HG02571 (cell line): ENCODE results near the gene WDR41.

Experiments used
- ATAC-seq: cut with Tn5 transposase; IDR thresholded peaks from one replicate; pipeline ENCODE4 v1.9.1; 2021; ENCODE audit warnings: mild to moderate bottlenecking, moderate library complexity; ENCODE audit not compliant: unreplicated experiment

Gene WDR41

GRCh38 chr5:77449277-77449676 lies 42.8 kb downstream of the WDR41 start:
- ATAC-seq = no peak

DNA sequence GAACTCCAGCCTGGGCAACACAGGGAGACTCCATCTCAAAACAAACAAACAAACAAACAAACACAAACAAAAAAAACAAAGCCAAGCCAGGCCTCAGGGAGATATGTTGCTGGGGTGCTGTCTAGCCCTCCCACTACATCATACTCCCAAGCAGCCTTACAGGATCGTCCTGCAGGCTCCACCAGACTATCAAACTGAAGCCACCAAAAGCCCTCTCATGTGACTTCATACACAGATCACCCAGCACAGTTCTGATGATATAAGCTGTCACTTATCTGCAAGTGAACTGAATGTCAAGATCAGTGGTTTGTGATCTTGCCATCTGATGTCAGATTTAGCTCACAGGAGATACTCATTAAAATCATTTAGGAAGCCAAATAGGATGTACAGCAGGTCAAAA lies 43.3 kb downstream of the WDR41 start:
- no peak for ATAC-seq

- ATAC-seq = no peak
Measured at GRCh38 chr5:77444356-77444755, 47.8 kb downstream of the WDR41 start.

- no peak for ATAC-seq
Measured at GRCh38 chr5:77443670-77444069, 48.4 kb downstream of the WDR41 start.

DNA sequence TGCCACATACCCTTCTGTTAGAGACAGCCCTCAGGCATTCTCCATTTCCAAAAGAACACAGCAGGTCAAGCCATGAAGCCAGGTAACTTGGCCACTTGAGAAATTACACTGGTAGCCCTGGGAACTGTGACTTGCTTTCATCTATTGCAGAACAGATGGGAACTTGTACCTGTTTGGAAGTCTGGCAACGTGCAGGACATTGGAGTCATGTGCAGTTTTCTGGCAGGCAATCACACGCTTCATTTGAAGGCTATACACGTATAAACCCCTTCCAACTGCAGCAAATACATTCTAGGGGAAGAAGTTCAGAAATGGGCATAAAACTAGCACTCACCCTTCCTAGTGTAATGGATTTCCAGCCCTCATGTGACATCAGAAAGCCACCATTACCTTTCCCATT lies 54.0 kb downstream of the WDR41 start:
- no peak for ATAC-seq

- ATAC-seq = no peak
Measured at GRCh38 chr5:77437194-77437593, 54.9 kb downstream of the WDR41 start.

DNA sequence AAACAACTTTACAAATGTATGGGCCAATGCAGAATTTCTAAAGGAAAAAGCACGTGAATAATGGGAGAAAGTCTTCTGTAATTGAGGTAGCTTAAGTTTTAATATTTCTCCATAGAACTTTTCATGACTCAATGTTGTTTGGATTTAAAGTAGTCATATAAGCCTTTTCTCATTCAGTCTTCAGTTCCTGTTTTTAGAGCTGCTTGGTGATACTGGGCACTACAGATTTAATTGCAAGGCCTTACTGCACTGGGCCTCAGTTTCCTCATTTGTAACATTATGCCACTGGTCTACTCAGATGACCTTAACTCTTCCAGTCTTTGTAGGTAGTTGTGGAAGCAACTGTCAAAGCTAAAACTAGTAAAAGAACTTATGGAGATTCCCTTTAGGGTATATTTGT lies 60.4 kb downstream of the WDR41 start:
- no peak for ATAC-seq

DNA sequence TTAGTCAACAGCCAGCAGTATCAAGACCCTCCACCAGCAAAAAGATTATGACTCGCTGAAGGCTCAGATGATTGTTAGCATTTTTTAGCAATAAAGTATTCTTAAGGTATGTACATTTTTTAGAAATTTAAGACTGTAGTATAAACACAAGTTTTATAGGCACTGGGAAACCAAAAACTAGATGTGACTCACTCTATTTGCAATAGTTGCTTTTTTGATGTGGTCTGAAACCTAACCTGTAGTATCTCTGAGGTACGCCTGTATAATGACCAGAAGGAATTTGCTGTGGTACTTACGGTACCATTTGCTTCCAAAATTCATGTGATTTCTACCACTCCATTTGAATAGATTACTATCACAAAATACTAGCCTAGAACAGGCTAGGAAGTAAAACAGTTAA lies 60.8 kb downstream of the WDR41 start:
- no peak for ATAC-seq

- no peak for ATAC-seq
Measured at GRCh38 chr5:77430726-77431125, 61.4 kb downstream of the WDR41 start.

- no peak for ATAC-seq
Measured at GRCh38 chr5:77428526-77428925, 63.6 kb downstream of the WDR41 start.

GRCh38 chr5:77427998-77428397 lies 64.1 kb downstream of the WDR41 start:
- no peak for ATAC-seq

GRCh38 chr5:77426670-77427069 lies 65.4 kb downstream of the WDR41 start:
- ATAC-seq = no peak

DNA sequence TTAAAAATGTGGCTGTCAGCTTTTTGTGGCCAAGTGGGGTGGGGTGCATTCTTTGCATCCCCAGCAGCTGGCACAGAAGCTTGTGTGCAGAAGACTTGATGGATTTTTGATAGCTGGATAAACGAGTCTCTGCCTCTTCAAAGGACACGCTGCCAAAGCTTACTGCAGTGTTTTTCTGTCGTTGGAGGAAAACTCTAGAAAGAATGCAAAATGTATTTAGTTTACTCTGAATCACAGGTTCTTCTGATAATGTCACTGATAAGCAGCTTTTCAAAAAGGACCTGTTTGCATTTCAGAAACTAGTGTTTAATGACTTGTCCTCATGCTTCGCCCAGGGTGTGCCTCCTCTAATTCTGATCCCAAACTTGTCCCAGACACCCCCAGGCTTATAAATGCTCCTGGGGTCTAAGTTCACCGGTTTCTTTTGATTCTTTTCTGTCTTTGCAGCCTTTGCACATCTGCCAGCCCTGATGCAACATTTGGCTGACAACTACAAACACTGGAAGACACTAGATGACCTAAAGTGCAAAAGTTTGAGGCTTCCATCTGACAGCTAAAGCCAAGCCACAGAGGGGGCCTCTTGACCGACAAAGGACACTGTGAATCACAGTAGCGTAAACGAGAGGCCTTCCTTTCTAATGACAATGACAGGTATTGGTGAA lies 66.0 kb downstream of the WDR41 start:
- no peak for ATAC-seq

GRCh38 chr5:77425420-77425819 lies 66.7 kb downstream of the WDR41 start:
- no peak for ATAC-seq

GRCh38 chr5:77424921-77425320 lies 67.2 kb downstream of the WDR41 start:
- ATAC-seq = no peak

GRCh38 chr5:77423022-77423750 lies 68.9 kb downstream of the WDR41 start:
- no peak for ATAC-seq

DNA sequence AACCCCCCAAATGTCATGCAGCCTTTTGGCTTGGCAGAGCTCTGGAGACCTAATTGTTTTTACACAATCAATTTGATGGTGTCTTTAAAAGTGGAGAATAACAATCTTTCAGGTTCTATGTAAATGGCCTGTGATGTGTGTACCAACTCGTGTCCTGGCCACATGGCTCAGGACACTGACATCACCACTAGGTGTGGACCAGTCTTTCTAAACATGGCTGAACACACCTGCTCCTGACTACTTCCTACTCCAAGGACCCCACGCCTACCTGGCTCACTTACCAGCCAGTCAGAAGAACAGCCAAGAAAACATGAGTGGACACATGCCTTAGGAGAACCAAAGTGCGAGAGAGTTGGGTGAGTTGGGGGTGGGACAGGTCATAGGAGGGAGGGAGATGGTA lies 71.2 kb downstream of the WDR41 start:
- ATAC-seq = no peak

GRCh38 chr5:77419644-77420582 lies 72.2 kb downstream of the WDR41 start:
- ATAC-seq = no peak

DNA sequence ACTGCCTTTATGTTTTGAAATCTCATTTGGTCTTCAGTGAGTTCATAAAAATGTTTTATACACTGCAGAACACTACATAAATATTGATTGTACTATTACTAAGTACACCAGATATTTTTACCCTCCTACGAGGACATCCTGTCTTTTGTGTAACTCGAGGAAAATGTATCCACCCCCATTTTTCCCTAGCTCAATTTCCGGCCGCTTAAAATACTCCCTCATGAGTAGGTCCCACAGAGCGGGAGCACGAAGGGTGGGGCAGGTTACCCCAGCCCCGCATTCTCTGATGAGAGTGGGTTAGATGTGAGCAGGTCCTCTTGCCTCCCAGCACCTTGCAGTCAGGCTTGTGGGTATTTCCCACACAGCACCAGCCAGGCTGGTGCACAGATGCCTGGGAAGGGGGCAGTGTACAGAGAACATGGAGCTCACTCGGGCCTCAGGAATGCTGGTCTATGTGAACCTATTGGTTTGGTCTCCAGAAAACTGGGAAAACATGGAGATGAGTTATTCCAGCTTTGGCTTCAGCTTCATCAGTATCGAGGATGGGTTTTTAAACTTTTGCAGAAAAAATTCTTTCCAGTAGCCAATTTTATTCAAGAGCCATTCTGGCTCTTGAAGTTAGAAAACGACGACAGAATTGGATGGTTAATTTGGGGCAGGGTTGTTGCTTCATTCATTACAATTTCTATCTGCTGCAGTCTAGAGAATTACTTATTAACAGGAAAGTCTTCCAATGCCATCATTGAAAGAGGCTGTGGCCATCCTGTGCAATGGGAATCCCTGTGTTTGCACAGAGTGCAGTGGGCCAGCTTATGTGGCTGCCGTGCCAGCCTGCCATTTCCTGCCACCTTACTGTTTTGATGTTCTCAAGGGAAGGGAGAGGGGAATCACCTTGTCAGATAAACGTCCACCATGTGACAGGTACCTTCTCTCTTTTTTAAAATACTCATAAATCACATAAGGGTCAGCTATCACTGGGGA lies 73.2 kb downstream of the WDR41 start:
- no peak for ATAC-seq

- ATAC-seq = no peak
Measured at GRCh38 chr5:77418162-77418561, 74.0 kb downstream of the WDR41 start.
